GM18499 (cell line): ENCODE results near the gene MYO1D.
"Not testable (repeated sequence)": the region's sequence is repeated elsewhere in the genome, so short reads cannot be mapped to it uniquely, and the experiment has no call there.

ENCODE experiments used
- ATAC-seq: cut with Tn5 transposase; IDR thresholded peaks from one replicate; pipeline ENCODE4 v1.9.1; 2021; ENCODE audit warnings: moderate number of reproducible peaks; ENCODE audit not compliant: insufficient read depth, unreplicated experiment

Gene MYO1D

GRCh38 chr17:32876417-32877163 is at the start of gene MYO1D:
MYO1D (minus strand) TSS chr17:32877124; CDS start chr17:32876872, 252 bp downstream.
- peak; percentile 43 for ATAC-seq

GRCh38 chr17:32926183-32926582 is 49.3 kb upstream of the MYO1D start:
- ATAC-seq = no peak

GRCh38 chr17:32923905-32924304 is 47.0 kb upstream of the MYO1D start:
- not testable (repeated sequence) for ATAC-seq

DNA sequence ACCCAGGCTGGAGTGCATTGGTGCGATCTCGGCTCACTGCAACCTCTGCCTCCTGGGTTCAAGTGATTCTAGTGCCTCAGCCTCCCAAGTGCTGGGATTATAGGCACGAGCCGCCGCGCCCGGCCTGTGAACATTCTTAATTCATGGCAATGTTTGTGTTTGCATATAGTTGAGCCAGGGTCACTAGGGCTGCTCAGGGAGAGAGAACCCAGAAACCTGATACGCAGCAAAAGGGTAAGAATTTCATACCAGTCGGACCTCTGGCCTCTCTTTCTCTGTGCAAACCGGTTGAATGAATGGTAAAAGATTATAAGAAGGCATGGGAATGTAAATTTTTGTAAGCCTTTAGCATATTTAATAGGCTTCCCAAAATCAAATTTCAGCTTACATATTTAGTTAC is 44.1 kb upstream of the MYO1D start:
- no peak for ATAC-seq

- no peak for ATAC-seq
These were observed 43.4 kb upstream of the MYO1D start for GRCh38 chr17:32920293-32920692.

- ATAC-seq = not testable (repeated sequence)
These were observed 43.0 kb upstream of the MYO1D start for GRCh38 chr17:32919876-32920275.

DNA sequence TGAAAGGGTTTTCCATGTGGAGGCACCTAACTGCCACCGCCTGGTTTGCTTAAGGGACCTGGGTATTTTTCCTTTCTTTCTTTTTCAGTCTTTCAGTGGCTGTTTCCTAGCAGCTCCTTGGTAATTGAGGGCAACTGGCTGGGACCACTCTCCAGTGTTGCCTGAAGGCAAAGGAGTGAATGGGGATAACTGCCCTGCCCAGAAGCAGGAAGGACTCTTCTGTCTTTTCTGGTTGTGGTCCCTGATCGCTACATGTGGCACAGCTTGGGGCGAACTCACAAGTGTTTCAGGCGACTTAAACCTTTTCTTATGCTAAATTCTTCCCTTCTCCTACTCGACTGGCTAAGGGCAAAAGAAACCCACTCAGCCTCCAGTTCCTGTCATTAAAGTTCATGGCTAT is 40.9 kb upstream of the MYO1D start:
- no peak for ATAC-seq

- ATAC-seq = no peak
These were observed 40.2 kb upstream of the MYO1D start for GRCh38 chr17:32917081-32917480.

DNA sequence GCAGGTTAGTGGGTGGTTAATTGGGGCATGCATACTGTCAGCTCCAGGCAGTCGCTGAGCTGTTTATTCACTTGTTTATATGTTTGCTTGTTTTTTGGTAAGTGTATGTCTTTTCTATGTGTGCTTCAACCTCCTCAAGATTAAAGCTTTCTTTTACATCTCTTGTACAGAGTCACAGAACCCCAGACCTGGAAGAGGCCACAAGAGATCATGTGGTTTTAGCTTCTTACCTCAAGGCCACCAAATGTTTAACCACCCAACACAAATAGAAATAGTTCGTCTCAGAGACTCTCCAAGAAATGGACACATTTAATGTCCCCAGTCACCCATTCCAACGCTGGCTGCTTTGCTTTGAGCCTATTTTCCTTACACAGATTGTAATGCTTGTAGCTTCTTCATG is 39.2 kb upstream of the MYO1D start:
- ATAC-seq = no peak

DNA sequence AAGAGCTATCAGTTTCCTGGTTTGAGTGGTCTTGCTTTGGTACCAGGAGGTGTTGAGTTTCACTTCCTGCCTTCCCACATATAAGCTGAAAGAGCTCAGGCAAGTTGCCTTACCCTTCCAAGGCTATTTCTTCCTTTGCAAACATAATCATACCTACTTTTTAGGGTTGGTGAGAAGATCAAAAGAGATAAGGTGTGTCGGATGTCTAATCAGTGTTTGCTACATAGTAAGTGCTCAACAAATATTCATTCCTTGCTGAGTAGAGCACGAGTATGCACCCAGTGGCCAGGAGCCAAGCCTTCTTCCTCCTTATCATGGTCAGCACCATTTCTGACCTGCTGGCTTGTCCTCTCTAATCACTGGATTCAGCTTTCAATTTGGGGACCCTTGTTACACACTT is 38.3 kb upstream of the MYO1D start:
- no peak for ATAC-seq

GRCh38 chr17:32914181-32914580 is 37.3 kb upstream of the MYO1D start:
- ATAC-seq = no peak

- no peak for ATAC-seq
These were observed 36.7 kb upstream of the MYO1D start for GRCh38 chr17:32913593-32913992.

DNA sequence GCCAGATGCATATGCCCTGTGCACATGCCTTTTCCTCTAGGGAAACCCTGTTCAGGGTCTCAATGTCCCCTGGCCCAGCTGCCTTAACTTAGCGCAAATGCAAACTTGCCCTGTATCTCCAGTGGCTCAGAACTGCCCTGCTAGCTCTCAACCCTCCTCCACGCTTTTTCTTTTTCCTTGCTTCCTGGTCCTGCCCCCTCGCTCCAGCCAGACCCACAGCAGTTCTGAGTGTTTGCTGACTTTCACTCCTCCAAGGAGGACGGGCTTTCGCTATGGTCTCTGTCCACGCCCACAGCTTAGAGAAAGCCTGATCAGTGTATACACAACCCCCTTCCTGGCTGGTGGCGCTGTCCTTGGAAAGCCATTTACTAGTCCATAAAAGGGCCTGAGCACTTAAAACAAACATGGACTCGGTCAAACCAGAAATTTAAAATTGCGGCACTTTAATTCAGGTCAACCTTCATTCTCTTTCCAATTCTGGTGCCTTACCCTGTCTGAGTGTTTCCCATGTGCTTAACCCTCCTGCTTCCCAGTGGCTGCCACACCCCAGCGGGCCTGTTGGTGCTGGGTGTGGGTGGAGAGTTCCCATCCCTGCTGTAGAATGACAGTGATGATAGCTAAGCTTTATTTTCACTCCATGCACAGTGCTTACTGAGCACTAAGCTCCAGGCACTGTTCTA is 35.4 kb upstream of the MYO1D start:
- ATAC-seq = no peak

DNA sequence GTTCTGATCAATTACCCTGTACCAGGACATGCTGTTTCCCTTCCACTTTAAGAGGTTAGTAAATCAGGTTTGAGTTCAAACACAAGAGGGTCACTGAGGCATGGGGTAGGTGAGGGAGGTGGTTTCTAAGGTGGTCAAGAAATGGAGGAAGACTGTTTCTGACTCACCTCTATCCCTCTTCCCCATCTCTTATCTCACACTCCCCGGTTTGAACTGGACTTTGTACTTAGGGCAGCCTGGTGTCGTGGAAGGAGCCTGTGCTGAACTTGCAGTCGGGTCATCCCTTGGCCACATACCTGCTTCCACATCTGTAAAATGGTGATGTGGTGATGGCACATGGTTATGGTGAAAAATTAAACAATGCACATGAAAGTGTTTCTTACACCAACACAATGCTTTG is 33.8 kb upstream of the MYO1D start:
- ATAC-seq = no peak

- ATAC-seq = no peak
These were observed 33.0 kb upstream of the MYO1D start for GRCh38 chr17:32909787-32910369.

- no peak for ATAC-seq
These were observed 30.7 kb upstream of the MYO1D start for GRCh38 chr17:32907583-32907982.

DNA sequence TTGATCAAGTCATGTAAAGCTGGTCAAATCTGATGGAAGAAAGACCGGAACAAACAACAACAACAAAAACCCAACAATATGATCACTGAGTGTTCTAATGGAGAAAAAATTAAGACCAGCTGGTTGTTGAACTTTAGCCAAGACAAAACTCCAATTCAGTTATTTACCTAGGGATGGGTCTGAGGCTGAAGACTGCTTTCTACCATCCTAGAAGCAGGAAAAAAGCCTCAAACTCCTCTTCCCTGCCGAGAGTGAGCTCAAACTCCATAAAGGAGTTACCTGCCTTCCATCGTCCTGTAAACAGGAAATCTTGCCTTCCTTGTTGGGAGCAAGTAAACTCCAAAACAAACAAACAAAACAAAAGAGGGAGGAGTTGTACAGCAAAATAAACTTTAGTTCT is 28.0 kb upstream of the MYO1D start:
- ATAC-seq = no peak

DNA sequence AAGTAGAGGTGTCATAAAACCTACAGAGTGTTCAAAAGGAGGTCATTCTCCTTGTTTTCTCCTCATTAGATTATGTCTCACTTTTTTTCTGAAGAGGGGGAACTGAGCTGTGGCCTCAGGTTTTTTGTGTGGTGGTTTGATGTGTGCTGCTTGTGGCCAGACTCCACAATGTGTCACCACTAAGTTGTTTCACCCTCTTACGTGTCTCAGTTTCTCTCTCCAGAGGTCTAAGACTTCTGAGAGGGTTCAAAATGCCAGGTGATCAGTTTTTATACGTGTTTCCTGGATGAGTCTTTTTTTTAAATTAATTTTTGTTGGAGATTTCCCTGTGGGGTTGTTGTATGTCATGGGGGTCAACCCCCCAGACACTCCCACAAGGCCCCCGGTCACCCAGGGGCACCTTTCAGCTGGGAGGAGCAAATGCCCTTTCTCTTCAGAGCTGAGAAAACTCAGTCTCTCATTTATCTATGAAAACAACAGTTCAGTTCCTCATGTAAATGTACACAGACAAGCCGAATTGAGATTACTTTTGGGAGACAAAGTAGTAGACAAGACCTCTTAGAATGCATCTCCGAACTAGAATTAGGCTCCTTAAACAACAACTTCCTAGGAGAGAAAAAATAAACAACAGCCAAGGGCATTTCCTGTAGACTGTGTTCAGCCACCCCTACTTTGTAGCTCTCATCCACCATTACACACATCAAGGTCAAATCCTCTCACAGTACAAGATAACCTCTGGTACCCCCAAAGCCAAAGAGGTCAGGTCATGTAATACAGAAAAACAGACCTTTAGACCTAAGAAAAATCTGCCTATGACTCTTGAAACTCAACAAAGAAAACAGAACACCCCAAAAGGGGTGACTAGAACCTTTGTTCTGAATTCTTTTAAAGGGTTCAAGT is 27.1 kb upstream of the MYO1D start:
- no peak for ATAC-seq

GRCh38 chr17:32901743-32902142 is 24.8 kb upstream of the MYO1D start:
- ATAC-seq = no peak

GRCh38 chr17:32899236-32900013 is 22.5 kb upstream of the MYO1D start:
- no peak for ATAC-seq
